HG03439 (cell line): ENCODE data around the gene TBC1D32.
"Not testable (repeated sequence)": the region's sequence is repeated elsewhere in the genome, so short reads cannot be mapped to it uniquely, and the experiment has no call there.

Source experiments
- ATAC-seq: cut with Tn5 transposase; IDR thresholded peaks from one replicate; pipeline ENCODE4 v1.9.1; 2021; ENCODE audit warnings: mild to moderate bottlenecking, moderate library complexity; ENCODE audit not compliant: unreplicated experiment

Gene TBC1D32

DNA sequence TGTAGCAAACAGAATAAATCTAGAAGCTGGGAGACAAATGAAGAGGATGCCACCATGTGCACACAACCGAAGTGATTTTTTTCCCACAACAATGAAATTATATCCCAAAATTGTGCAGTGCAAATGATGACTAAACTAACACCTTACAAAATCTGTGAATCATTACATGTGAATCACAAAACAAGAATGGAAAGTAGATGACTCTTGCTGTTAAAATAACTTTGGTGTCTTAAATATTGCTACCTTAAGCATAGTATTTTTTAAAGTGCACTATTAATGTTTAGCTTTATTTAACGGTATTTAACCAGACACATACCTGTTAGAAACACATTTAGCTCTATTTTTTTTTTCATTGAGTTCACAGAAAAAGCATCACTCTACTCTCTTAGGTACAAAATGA is 190.8 kb downstream of the TBC1D32 start:
- no peak for ATAC-seq

DNA sequence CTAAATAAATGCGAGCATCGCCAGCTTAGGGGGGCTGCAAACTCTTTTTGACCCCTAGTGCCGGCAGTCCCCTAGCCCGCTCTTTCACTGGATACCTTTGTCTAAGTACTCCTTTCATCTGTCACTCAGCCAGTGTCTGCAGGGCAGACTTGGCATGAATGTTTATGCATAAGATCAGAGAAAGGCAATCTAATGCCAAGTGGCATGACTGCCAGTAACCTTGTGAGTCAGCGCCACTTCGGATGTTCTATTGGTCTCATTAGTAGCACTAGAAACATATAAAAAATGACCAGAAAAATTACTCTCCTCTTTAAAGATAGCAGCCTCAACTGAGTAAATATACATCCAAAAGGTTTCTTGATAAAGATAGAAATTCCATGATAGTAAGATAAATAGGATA is 192.2 kb downstream of the TBC1D32 start:
- ATAC-seq = no peak

DNA sequence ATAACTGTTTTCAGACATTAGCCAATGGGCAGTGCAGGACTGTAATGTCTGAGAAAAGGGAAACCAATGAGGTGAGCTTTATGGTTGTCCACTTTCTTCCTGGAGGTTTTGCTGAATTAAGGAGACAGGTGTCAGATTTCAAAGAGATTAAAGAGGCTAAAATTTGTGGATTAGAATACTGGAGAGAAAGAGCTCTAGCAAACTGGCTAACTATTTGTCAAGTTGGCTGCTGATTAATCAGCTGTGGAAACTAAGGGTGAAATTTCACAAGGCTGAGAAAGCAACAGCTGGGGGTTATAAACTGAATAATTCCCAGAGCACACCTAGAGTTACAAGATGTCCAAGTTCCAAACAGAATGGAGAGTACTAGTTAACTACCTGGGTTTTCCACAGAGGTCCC is 198.9 kb downstream of the TBC1D32 start:
- ATAC-seq = no peak

DNA sequence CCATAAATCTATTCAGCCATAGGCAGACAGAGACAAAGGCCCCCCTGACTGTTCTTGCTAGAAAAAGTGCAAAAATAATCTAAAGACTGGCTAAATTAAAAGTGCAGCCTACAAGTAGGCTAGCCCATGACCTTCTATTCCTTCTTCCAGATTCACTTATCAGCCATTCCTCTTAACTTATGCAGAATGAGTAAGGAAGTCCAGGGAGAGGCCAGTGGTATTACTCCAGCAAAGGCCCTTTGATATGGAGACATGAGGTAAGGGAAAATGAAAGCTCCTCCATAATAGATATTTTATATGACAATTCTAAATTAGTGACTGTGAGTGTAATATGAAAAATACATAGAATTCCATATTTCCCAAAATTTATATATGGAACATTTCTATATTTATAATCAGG is 199.4 kb downstream of the TBC1D32 start:
- ATAC-seq = no peak

DNA sequence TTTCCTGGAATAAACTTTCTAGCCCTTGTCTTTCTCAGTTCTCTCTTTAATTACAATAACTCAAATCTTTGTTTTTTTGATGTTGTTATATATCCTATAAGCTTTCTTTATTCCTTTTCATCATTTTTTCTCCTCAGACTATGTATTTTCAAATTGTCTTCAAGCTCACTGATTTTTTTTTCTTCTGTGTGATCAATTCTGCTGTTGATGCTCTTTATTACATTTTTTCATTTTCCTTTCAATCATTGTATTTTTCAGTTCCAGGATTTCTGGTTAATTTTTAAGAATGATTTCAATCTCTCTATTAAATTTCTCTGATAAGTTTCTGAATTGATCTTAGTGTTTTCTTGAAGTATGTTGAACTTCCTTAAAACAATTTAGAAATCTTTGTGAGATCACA is 209.7 kb downstream of the TBC1D32 start:
- ATAC-seq = no peak

DNA sequence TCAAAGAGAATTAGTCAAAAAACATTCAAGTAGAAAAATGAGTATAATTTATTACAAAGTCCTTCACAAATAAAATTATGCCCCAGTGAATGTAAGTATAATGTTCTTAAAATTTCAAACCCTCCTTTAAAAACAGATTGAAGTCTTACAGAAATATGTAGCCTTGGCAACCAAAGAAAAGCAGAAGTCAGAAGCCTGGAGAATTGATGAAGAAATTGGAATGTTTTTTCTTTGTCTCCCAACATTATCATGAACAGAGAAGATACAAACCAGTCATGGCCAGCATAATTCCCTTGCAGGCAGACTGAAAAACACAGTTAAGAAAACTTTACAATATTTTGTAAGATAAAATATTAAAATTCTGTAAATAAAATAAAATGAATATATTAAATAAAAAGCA is 221.9 kb downstream of the TBC1D32 start:
- no peak for ATAC-seq

DNA sequence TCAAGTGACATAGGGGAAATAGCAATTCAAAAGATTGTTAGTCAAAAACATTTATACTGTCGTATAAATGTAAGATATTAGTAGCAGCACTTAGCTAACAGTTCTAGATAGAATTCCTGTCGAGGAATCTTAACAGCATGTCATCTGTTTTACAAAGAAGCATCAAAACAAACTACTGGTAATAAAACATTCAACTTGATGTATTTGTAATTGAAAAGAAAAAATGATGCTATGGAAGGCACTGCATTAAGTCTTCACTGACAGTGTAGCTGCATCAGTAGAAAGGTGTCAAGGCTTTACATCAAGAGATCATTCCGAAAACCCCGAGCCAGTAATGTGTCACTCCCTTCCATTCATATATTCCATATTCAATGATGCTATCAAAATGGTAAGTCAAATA is 223.5 kb downstream of the TBC1D32 start:
- ATAC-seq = no peak

DNA sequence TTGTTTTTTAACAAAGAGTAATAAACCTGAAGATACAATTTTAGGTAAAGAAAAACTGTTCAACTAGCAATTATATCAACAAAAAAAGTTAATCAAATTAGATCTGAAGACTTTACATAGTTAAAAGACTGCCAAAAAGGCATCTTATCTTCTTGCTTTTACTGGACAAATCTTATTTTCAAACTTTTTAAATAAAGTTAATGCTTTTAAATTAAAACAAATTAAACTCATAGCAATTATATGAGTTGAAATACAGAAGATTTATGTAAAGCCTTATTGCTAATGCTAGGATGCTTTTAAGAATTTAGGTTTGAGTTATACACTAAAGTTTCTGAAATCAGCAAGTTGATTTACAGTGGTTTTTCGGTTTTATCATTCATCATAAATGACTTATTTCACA is 227.3 kb downstream of the TBC1D32 start:
- no peak for ATAC-seq

DNA sequence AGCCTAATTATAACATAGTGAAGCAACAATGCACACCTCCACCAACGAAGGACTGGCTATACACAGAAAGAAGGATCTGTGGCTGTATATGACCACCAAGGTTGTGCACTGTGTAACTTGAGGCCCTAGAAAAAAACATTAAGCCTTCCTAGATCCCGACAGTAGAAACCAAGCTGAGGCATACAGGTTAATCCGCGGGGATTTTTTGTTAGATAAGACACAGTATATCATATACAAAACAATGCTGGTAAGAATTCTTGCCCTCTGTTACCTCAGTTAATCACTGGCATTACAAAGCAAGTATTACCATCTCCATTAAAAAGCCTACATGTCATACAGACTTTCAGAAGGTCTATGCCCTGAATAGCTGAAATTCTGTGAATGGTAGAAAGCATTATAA is 228.8 kb downstream of the TBC1D32 start:
- no peak for ATAC-seq

DNA sequence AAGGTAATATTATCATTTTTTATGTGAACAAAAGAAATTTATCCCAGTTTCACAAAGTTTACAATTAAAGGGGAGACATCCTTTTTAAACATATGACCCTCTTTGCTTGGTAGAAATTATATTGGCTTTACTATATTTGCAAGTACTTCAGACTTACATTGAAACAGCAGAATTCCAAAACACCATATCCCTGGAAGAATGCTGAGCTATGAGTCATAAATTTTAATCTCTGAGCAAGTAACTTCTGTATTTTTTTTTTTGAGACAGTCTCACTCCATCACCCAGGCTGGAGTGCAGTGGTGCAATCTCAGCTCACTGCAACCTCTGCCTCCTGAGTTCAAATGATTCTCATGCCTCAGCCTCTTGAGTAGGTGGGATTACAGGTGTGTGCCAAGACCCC is 240.4 kb downstream of the TBC1D32 start:
- ATAC-seq = no peak

DNA sequence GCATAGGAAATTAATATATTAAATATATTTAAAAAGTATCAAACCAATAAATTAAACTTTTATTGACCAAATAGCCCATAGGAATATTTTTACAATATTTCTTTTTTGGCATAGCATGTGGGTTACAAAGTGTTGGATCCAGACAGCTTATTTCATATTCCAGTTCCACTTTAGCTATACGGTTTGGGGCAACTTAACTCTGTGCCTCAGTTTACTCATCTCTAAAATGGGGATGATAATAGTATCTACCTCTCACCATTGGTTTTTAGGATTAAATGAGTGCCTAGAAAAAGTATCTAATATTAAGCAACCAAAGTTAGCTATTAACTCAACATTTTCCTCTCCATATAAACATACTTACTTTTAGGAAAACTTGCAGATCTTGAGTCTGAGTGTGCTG is 243.8 kb downstream of the TBC1D32 start:
- ATAC-seq = no peak

DNA sequence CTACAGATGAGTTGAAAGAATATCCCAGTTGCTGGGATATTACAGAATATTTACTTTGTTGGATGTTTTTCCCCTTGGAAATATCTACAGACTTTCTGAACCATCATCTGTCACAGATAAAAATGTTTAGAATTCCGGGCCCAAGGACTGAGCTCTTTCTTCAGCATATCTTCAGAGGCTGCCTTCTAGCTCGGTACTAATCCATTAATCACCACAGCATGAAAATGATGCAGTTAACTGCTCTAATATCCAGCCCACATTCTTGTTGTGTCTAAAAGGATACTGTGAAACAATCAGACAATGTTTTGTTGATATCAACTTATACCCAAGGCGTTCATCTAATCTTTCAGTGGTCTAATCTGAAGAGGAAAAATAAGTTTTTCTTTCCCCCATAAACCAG is 247.4 kb downstream of the TBC1D32 start:
- no peak for ATAC-seq

DNA sequence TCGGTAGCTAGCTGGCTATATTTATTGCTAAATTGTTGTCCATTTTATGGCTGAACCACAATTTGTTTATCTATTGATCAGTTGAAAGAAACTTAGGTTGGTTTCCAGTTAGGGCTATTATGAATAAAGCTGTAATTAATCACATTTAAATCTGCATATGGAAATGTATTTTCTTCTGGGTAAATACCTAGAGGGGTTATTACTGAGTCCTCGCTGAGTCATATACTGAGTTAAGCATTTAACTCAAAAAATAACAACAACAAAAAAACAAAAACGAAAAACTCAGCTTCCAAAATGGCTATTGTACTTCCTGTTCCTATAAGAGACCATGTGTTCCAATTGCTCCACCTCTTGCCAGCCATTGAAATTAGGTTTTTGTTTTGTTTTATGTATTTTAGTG is 258.2 kb downstream of the TBC1D32 start:
- ATAC-seq = no peak

DNA sequence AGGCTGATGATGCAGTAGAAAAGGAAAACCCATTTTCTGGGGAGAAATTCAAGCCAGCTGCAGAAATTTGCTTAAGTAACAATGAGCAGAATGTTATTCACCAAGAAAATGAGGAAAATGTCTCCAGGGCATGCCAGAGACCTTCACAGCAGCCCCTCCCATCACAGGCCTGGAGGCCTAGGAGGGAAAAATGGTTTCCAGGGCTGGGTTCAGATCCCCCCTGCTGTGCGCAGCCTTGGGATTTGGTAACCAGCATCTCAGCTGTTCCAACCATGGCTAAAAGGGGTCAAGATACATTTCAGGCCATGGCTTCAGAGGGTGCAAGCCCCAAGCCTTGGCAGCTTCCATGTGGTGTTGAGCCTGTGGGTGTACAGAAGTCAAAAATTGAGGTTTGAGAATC is 265.5 kb downstream of the TBC1D32 start:
- not testable (repeated sequence) for ATAC-seq

DNA sequence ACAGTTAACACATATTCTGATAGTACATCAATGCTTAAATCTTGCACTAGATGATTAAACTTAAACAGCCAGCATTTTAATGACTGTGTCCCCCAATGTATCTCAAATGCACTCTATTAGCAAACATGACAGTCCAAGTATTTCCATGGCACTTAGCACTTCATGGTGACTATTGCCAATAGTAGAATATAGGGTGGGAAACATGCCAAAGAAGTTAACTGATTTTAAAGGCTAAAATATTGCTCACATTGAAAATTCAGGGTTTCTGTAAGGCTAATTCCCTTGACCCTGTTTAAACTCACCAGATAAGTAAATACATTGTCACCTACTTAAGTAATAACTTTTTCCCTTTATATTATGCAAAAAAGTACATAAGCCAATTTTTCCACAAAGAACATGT is 266.9 kb downstream of the TBC1D32 start:
- no peak for ATAC-seq

DNA sequence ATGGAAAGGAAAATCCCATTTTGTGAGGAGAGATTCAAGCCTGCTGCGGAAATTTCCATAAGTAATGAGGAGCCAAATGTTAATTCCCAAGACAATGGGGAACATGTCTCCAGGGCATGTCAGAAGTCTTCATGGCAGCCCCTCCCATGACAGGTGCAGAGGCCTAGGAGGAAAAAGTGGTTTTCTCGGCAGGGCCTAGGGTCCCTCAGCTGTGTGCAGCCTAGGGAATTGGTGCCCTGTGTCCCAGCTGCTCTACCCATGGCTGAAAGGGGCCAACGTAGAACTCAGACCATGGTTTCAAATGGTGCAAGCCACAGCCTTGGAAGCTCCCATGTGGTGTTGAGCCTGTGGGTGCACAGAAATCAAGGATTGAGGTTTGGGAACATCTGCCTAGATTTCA is 269.9 kb downstream of the TBC1D32 start:
- no peak for ATAC-seq

DNA sequence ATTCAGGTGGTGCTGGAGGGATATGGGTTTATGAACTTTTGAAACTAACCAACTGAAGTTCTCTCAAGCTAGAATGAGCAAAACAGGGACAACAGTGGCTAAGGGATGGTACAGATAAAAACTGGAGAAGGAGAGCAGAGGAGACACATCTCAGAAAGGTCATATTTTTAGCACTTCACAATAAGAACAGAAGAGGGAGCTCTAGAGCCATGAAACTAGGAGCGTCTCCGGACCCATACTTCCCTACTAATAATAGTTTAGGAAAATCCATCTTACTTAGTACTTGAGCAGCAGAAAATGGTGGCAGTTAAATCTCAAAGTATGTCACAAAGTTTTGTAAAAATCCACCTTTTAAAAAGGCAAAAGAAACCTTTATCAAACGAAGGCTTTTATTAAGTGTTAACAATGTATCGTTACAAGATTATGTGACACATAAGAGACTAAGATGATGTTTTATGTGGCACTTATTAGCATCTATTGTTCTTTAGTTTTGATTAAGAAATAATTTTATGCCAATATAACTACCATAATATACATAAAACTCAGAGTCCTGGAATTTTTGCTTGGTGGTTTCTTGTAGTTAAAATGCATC is 278.6 kb downstream of the TBC1D32 start:
- ATAC-seq = peak; percentile 89

DNA sequence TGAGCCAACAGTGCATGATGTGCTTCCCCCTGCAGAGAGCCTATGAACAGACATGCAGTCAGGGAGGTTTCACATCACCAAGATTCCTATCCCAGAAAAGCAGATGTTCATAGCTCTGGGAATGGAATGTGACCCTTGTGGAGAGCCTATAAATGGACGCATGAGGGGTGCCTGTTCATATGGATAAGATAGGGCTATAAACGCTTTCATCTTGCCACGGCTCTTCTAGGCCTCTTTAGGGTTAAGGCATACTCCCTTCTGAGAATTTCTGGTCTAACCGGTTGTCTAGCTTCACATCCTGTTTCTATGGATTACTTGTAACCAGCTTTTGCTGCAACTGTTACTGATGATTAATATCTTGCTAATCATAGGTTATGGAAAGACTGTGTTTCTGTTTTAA is 285.7 kb downstream of the TBC1D32 start:
- ATAC-seq = not testable (repeated sequence)

DNA sequence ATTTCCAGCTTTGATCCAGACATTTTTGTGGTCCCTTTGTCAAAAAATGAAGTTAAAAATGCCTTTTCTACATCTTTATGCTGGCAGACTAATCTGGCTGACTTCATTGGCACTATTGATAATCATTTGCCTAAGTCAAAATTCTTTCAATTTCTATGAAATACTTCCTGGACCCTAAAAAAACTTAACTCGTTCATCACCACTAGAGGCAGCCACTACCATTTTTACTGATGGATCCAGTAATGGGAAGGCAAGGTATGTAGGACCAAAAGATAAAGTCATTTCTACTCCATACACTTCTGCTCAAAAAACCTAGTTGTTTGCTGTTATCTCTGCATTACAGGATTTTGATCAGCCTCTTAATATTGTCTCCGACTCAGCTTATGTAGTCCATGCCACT is 289.4 kb downstream of the TBC1D32 start:
- not testable (repeated sequence) for ATAC-seq

DNA sequence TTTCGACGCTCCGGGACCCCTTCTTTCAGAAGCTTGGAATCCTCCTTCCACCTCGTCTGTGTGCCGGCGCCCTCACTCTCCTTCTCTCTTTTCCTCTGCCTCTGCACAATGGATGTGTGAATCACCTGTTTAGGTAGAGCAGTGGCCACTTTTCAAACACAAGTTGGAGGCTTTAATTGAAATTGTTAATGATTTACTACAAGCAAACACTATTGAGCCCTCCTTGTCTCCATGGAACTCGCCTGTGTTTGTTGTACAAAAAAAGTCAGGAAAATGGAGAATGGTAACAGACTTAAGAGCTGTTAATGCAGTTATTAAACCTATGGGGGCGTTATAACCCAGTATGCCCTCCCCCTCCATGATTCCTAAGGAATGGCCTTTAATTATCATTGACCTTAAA is 290.6 kb downstream of the TBC1D32 start:
- not testable (repeated sequence) for ATAC-seq

DNA sequence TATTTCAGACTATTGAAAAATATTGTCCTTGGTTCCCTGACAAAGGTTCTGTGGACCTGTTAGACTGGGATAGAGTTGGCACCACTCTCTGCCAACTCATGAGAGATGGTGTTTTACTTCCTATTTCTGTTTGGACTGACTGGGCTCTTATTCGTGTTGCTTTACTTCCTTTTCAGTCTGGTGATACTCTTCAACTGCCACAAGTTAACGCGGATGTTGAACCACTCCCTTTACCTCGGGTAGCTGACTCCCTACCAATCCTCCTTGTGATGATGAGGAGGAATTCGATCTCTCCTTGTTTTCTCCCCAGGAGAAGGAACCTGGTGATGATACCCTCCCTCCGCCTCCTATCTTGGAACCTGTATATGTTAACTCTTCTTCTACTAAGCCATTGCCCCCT is 291.1 kb downstream of the TBC1D32 start:
- ATAC-seq = not testable (repeated sequence)

DNA sequence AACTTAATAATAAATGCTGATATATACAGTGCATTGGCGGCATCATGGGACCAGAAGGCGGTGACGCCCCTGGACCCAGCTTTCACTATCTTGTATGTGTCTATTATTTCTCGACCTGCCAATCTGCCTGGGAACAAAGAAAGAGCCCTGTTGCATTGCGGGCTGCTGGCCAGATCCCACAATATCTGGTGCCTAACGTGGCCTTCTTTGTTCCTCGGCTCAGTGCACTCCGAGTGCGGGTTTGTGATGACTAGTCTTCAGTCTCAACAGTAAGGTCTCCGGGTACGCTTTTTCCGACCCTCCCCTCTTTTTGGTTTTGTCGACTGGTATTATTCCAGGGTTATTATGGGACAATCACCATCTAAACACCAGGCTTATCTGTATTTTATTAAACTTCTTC is 291.5 kb downstream of the TBC1D32 start:
- ATAC-seq = no peak

DNA sequence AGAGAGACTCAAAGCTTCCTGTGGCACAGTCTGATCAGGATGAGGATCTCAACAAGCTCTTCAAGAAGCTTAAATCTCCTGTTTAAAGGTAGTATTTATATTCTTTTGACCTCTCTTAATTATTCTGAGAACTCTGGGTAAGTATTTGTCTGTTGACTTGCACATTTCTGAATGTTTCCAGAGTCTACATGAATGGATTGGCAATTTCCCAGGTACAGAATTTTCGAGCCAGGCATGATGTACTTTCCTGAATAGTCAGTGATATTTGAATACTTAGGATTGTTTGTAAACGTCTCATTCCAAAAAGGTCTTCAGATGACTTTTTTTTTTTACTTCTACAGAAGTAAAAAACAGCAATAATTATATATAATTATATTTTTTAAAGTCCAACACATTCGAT is 293.4 kb downstream of the TBC1D32 start:
- no peak for ATAC-seq

DNA sequence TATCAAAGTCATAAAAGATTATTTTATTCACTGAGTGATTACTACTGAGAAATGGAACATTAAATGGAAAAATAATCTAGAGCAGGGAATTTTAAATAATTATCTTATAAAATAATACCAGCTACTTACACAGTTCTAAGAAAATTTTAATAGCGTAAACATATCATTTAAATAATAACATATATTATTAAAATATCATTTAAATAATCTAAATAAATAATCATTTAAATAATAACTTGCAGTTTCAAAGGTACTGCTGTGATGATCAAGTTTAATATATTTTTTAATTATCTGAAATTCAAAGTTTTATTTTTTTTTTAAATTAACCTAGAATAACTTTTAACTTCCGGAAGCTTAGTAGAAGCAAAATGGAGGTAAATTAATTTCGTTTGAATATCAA is 301.2 kb downstream of the TBC1D32 start:
- ATAC-seq = no peak
